IMR-90 (cell line): ENCODE measurements around the gene ATP10B. TPM values are rescaled to one million over a fixed set of nuclear protein-coding genes. Genes with fewer than 3 reads are reported as not detected.

Experiments
- ATAC-seq: fragments of 200-7000 bp; cut with Tn5 transposase; 2 replicates; pipeline ENCODE4 v1.9.1; 2020; ENCODE audit warnings: low read depth, mild to moderate bottlenecking, moderate library complexity
- BruUV-seq: library from RNA; stranded (reverse); fragments of 400-500 nt; replicated peaks from 2 replicates; lab custom pipeline; 2021; lab: Mats Ljungman, UMichigan
- CTCF ChIA-PET: fragments of 300-600 bp; formaldehyde crosslinking; extraction: SDS; loops from one replicate; lab custom pipeline; 2021; ENCODE audit warnings: antibody characterized with exemption; lab: Yijun Ruan, JAX
- POLR2A ChIA-PET: fragments of 300-600 bp; sonication (Branson Sonifier 250); formaldehyde crosslinking; loops from one replicate; lab custom pipeline; 2022; ENCODE audit warnings: antibody characterized with exemption; ENCODE audit not compliant: unreplicated experiment; lab: Charles Lee
- DNase-seq: peaks from one replicate; pipeline ENCODE4 v3.0.0; 2013
- H2AFZ ChIP-seq: replicated peaks from 2 replicates; pipeline ENCODE3; 2013; ENCODE audit warnings: low read length, mild to moderate bottlenecking; ENCODE audit not compliant: poor library complexity
- H2AK5ac ChIP-seq: 2 replicates; pipeline ENCODE4 v1.6.1; 2013; ENCODE audit warnings: low read depth, low read length, inconsistent platforms
- H2AK9ac ChIP-seq: replicated peaks from 2 replicates; pipeline ENCODE3; 2013; ENCODE audit warnings: mild to moderate bottlenecking, low read depth, low read length, moderate library complexity; ENCODE audit not compliant: poor library complexity
- H2BK120ac ChIP-seq: 2 replicates; pipeline ENCODE4 v1.6.1; 2013; ENCODE audit warnings: low read depth, low read length, inconsistent platforms
- H2BK15ac ChIP-seq: 3 replicates; pipeline ENCODE4 v1.6.1; 2013; ENCODE audit warnings: low read depth, low read length, inconsistent platforms
- H2BK20ac ChIP-seq: 2 replicates; pipeline ENCODE4 v1.6.1; 2013; ENCODE audit warnings: low read depth, mild to moderate bottlenecking, inconsistent platforms, low read length, moderate library complexity
- H2BK5ac ChIP-seq: 2 replicates; pipeline ENCODE4 v1.6.1; 2013; ENCODE audit warnings: mild to moderate bottlenecking, low read depth, low read length, inconsistent platforms; ENCODE audit not compliant: poor library complexity, severe bottlenecking
- H3K14ac ChIP-seq: replicated peaks from 2 replicates; pipeline ENCODE4 v1.6.1; 2013; ENCODE audit warnings: low read depth, low read length, inconsistent platforms
- H3K18ac ChIP-seq: 2 replicates; pipeline ENCODE4 v1.6.1; 2013; ENCODE audit warnings: low read depth, low read length, control low read depth
- H3K23ac ChIP-seq: 2 replicates; pipeline ENCODE4 v1.6.1; 2013; ENCODE audit warnings: low read depth, low read length, inconsistent platforms
- H3K27ac ChIP-seq: 2 replicates; pipeline ENCODE4 v1.5.1; 2013; ENCODE audit warnings: mild to moderate bottlenecking, control low read depth, low read length; ENCODE audit not compliant: insufficient read depth
- H3K27me3 ChIP-seq: 2 replicates; pipeline ENCODE4 v1.6.1; 2013; ENCODE audit warnings: low read length; ENCODE audit not compliant: control insufficient read depth, insufficient read depth
- H3K36me3 ChIP-seq: 2 replicates; pipeline ENCODE4 v1.6.1; 2013; ENCODE audit warnings: low read length, mixed read lengths; ENCODE audit not compliant: control insufficient read depth, insufficient read depth
- H3K4ac ChIP-seq: 2 replicates; pipeline ENCODE4 v1.6.1; 2013; ENCODE audit warnings: low read depth, low read length, inconsistent platforms
- H3K4me1 ChIP-seq: 2 replicates; pipeline ENCODE4 v1.6.1; 2013; ENCODE audit warnings: low read length, mixed read lengths; ENCODE audit not compliant: control insufficient read depth, insufficient read depth
- H3K4me2 ChIP-seq: 2 replicates; pipeline ENCODE4 v1.6.1; 2013; ENCODE audit warnings: low read depth, mild to moderate bottlenecking, control low read depth, low read length, moderate library complexity
- H3K4me3 ChIP-seq: 2 replicates; pipeline ENCODE4 v1.5.1; 2013; ENCODE audit warnings: low read depth, mild to moderate bottlenecking, control low read depth, low read length, moderate library complexity; ENCODE audit not compliant: insufficient read depth
- H3K56ac ChIP-seq: 2 replicates; pipeline ENCODE4 v1.6.1; 2013; ENCODE audit warnings: low read length, inconsistent platforms; ENCODE audit not compliant: insufficient read depth; ENCODE audit errors: extremely low read depth
- H3K79me1 ChIP-seq, 2 experiments: 2 replicates each; pipeline ENCODE4 v1.6.1; 2013; ENCODE audit warnings: low read length in 2 of 2, inconsistent platforms in 1 of 2, low read depth in 1 of 2
- H3K9ac ChIP-seq: 2 replicates; pipeline ENCODE4 v1.6.1; 2013; ENCODE audit warnings: low read depth, low read length, control low read depth
- H3K9me1 ChIP-seq: 2 replicates; pipeline ENCODE4 v1.6.1; 2013; ENCODE audit warnings: low read length, inconsistent platforms; ENCODE audit not compliant: insufficient read depth
- H3K9me3 ChIP-seq: 2 replicates; pipeline ENCODE4 v1.6.1; 2013; ENCODE audit warnings: low read length; ENCODE audit not compliant: control insufficient read depth, insufficient read depth
- H4K20me1 ChIP-seq: 2 replicates; pipeline ENCODE4 v1.6.1; 2013; ENCODE audit warnings: low read length, inconsistent platforms; ENCODE audit not compliant: insufficient read depth
- H4K5ac ChIP-seq: 2 replicates; pipeline ENCODE4 v1.6.1; 2013; ENCODE audit warnings: mild to moderate bottlenecking, low read depth, low read length, control low read depth
- H4K8ac ChIP-seq, 2 experiments: 2 replicates each; pipeline ENCODE4 v1.6.1; 2013; ENCODE audit warnings: low read depth in 2 of 2, low read length in 2 of 2, control low read depth in 1 of 2, inconsistent platforms in 1 of 2
- H4K91ac ChIP-seq: 2 replicates; pipeline ENCODE4 v1.6.1; 2013; ENCODE audit warnings: low read depth, low read length, inconsistent platforms; ENCODE audit not compliant: insufficient read depth
- BHLHE40 ChIP-seq: fragments of 150-350 bp; IDR thresholded peaks from 2 replicates; pipeline ENCODE4 v1.6.1; 2016; ENCODE audit warnings: mild to moderate bottlenecking, low read depth, low read length
- CEBPB ChIP-seq: IDR thresholded peaks from 2 replicates; pipeline ENCODE4 v1.6.1; 2012; ENCODE audit warnings: low read depth, low read length, improper control_type of control experiment
- CHD1 ChIP-seq: IDR thresholded peaks from 2 replicates; pipeline ENCODE4 v1.6.1; 2012; ENCODE audit warnings: low read depth, low read length, improper control_type of control experiment
- CTCF ChIP-seq: conservative IDR thresholded peaks from 2 replicates; pipeline ENCODE4 v1.5.1; 2012; ENCODE audit warnings: mild to moderate bottlenecking, low read depth, low read length, improper control_type of control experiment
- ELK1 ChIP-seq: fragments of 150-350 bp; IDR thresholded peaks from 2 replicates; pipeline ENCODE4 v1.6.1; 2016; ENCODE audit warnings: low read depth, mild to moderate bottlenecking, low read length, moderate library complexity, borderline replicate concordance
- FOS ChIP-seq: fragments of 150-350 bp; IDR thresholded peaks from 2 replicates; pipeline ENCODE4 v1.6.1; 2016; ENCODE audit warnings: low read depth, low read length
- MAFK ChIP-seq: IDR thresholded peaks from 2 replicates; pipeline ENCODE4 v1.6.1; 2012; ENCODE audit warnings: low read depth, low read length, improper control_type of control experiment
- MAZ ChIP-seq: IDR thresholded peaks from 2 replicates; pipeline ENCODE4 v1.6.1; 2012; ENCODE audit warnings: low read depth, mild to moderate bottlenecking, low read length, improper control_type of control experiment, moderate library complexity, borderline replicate concordance
- MXI1 ChIP-seq: IDR thresholded peaks from 2 replicates; pipeline ENCODE4 v1.6.1; 2012; ENCODE audit warnings: low read depth, mild to moderate bottlenecking, low read length, moderate library complexity, borderline replicate concordance
- NFE2L2 ChIP-seq: fragments of 150-350 bp; IDR thresholded peaks from 2 replicates; pipeline ENCODE4 v1.6.1; 2016; ENCODE audit warnings: low read depth, mild to moderate bottlenecking, low read length
- POLR2A ChIP-seq: IDR thresholded peaks from 2 replicates; pipeline ENCODE4 v1.6.1; 2012; ENCODE audit warnings: mild to moderate bottlenecking, low read depth, low read length
- RAD21 ChIP-seq: IDR thresholded peaks from 2 replicates; pipeline ENCODE4 v1.6.1; 2012; ENCODE audit warnings: low read length, improper control_type of control experiment
- RCOR1 ChIP-seq: IDR thresholded peaks from 2 replicates; pipeline ENCODE4 v1.6.1; 2012; ENCODE audit warnings: mild to moderate bottlenecking, low read length, improper control_type of control experiment; ENCODE audit not compliant: insufficient replicate concordance
- RFX5 ChIP-seq: IDR thresholded peaks from 2 replicates; pipeline ENCODE4 v1.8.0; 2012; ENCODE audit warnings: low read depth, mild to moderate bottlenecking, low read length, moderate library complexity
- SMC3 ChIP-seq: fragments of 150-350 bp; IDR thresholded peaks from 2 replicates; pipeline ENCODE4 v1.6.1; 2016; ENCODE audit warnings: low read depth, mild to moderate bottlenecking, antibody characterized with exemption, low read length, moderate library complexity
- USF2 ChIP-seq: fragments of 150-350 bp; IDR thresholded peaks from 2 replicates; pipeline ENCODE4 v1.6.1; 2017; ENCODE audit warnings: mild to moderate bottlenecking, antibody characterized with exemption, low read length, low read depth
- WGBS, 2 experiments: methylation state at CpG; one replicate each; pipeline versions ENCODE4 v1.1.5 to v1.1.7; 2013; ENCODE audit warnings: missing lambda C conversion rate in 2 of 2; ENCODE audit not compliant: insufficient read length in 1 of 2; ENCODE audit errors: extremely low coverage in 2 of 2; 5-methylcytosine and 5-hydroxymethylcytosine counted together
- dilution Hi-C: fragments of 300-500 bp; cut with HindIII; formaldehyde crosslinking; loops from one replicate; pipeline ENCODE4 v1.14.3; 2018; ENCODE audit warnings: low sequenced_read_pairs; ENCODE audit not compliant: unreplicated experiment
- in situ Hi-C: fragments of 300-500 bp; cut with MboI; formaldehyde crosslinking; loops from 3 replicates; pipeline ENCODE4 v1.14.3; 2019; ENCODE audit warnings: low sequenced_read_pairs, inconsistent platforms, mixed read lengths
- intact Hi-C: fragments of 100-400 bp; cut with micrococcal nuclease; formaldehyde crosslinking; loops from 2 replicates; pipeline ENCODE4 v1.10.0; 2022
- polyA plus RNA-seq, 3 experiments: library from polyadenylated mRNA; depleted of rRNA; stranded (reverse); fragments of >200 nt; gene quantifications; 2 replicates each; pipeline ENCODE4 v1.2.3, GENCODE V29; 2012; ENCODE audit warnings: low replicate concordance in 1 of 3
- total RNA-seq: library from RNA; depleted of rRNA; stranded (reverse); fragments of >200 nt; gene quantifications from 2 replicates; pipeline ENCODE4 v1.2.3, GENCODE V29; 2012

The ATP10B gene
- total and polyA plus RNA-seq, 2 of the 4 experiments (the other 2 are of a cell fraction) = not detected

- Histone ChIP-seq H3K79me1 (no peaks in the 10 kb centered on the region), H4K8ac (no peak overlapping the region), H2AK5ac (no peak overlapping the region), H4K20me1 (no peaks in the 10 kb centered on the region), H2BK15ac (no peak overlapping the region), H3K9ac (no peak overlapping the region), H3K4me3 (no peak overlapping the region), H2AK9ac (no peak overlapping the region), H4K91ac (no peak overlapping the region), H2BK120ac (no peak overlapping the region), H3K14ac (no peak overlapping the region), H3K9me3 (peaks cover 7% of the 10 kb centered on the region), H2BK5ac (no peak overlapping the region), H3K23ac (no peak overlapping the region), H4K5ac (no peak overlapping the region), H3K27ac (no peak overlapping the region), H3K4me1 (no peaks in the 10 kb centered on the region), H3K36me3 (no peaks in the 10 kb centered on the region), H3K4me2 (no peak overlapping the region), H3K56ac (no peak overlapping the region), H2BK20ac (no peak overlapping the region), H3K27me3 (no peaks in the 10 kb centered on the region), H3K9me1 (no peaks in the 10 kb centered on the region), H2AFZ (no peak overlapping the region), H3K18ac (no peak overlapping the region), H3K4ac (no peak overlapping the region)
- DNase-seq (no peak), ATAC-seq (no peak)
- in situ Hi-C loops (no loop called here), dilution Hi-C loops (no loop called here), intact Hi-C loops (no loop called here)
- POLR2A ChIA-PET = no interaction called here
- no TSS peak for BruUV-seq
- CTCF ChIA-PET = no interaction called here
- TF ChIP-seq MAZ = no peak
- no peak for TF ChIP-seq MXI1
- TF ChIP-seq FOS = no peak
- TF ChIP-seq BHLHE40 = no peak
- no peak for TF ChIP-seq USF2
- TF ChIP-seq RCOR1 = no peak
- no peak for TF ChIP-seq SMC3
- TF ChIP-seq CTCF = no peak
- TF ChIP-seq CHD1 = no peak
- TF ChIP-seq ELK1 = no peak
- no peak for TF ChIP-seq RFX5
- no peak for TF ChIP-seq CEBPB
- no peak for TF ChIP-seq MAFK
- TF ChIP-seq POLR2A = no peak
- no peak for TF ChIP-seq NFE2L2
- no peak for TF ChIP-seq RAD21
- WGBS, 2 experiments = no CpG with 5 or more reads among the region's 5 CpGs
These were observed 4.4 kb downstream of the ATP10B start for GRCh38 chr5:160847526-160848085.
